ENCODE measurements around the gene RNF151.

Gene RNF151

GRCh38 chr16:1990351-1991134 lies 23.9 kb downstream of the RNF151 start:
- FAIRE-seq: no peak
- no peak for DNase-seq (ENCODE audit: insufficient read length, low spot score)

DNA sequence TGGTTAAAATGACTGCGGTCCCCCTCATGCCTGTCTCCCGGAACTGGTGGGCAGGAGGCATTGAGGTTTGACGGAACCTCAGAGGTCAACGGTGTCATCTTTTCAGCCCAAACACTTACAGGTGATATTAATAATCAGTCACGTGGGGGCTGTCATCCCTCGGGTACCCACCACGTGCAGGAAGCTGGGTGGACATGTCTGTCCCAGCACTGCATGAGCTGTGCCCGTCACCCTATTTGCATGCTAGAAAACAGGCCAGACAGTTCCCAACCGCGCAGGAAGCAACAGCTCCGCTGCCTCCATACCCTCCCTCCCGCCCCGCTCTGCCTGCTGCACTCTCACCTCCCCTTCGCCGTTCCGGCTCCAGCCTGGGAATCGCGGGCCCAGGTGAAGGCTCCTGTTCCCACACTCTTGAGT lies 24.5 kb downstream of the RNF151 start:
- DNase-seq (ENCODE audit: insufficient read length, low spot score): no peak
- FAIRE-seq: no peak

GRCh38 chr16:1991588-1991947 lies 24.9 kb downstream of the RNF151 start:
- FAIRE-seq: no peak
- DNase-seq (ENCODE audit: insufficient read length, low spot score): no peak

DNA sequence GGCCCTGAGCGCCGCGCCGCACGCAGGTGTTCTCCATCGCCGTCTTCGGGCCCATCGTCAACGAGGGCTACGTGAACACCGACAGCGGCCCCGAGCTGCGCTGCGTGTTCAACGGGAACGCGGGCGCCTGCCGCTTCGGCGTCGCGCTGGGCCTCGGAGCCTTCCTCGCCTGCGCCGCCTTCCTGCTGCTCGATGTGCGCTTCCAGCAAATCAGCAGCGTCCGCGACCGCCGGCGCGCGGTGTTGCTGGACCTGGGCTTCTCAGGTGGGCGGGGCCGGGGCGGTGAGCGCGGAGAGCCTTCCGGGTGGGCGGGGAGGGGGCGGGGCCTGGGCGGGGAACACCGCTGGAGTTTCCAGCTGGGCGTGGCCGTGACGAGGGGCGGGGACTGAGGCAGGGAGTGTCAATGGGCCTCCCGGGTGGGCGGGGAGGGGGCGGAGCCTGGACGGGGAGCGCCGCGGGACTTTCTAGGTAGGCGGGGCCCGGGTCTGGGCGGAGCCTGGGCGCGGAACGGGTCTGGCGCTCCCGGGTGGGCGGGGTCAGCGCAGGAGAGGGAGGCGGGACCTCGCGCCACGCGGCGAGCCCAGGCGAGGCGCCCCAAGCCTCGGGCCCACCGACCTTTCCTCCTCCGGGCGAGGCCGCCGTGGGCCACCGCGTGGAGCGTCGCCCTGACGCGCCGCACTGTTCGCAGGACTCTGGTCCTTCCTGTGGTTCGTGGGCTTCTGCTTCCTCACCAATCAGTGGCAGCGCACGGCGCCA lies 25.5 kb downstream of the RNF151 start:
- no peak for DNase-seq (ENCODE audit: insufficient read length, low spot score)
- FAIRE-seq: no peak

GRCh38 chr16:1992704-1993317 lies 26.2 kb downstream of the RNF151 start:
- FAIRE-seq: no peak

DNA sequence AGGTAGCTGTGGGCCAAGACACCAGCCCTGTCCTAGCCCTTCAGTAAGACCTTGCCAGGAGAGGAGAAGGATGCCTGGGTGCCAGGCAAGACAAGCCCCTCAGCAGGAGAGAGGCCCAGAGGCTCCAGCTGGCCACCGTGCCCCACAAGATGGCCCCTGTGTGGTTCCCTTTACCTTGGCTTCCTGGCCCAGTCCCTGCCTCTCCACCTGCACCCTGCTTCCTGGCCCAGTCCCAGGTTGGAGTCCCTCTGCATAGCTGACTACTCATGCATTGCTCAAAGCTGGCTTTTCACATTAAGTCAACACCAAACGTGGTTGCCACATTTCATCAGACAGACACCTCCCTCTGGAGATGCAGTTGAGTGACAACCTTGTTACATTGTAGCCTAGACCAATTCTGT lies 27.1 kb downstream of the RNF151 start:
- no peak for FAIRE-seq
- DNase-seq (ENCODE audit: insufficient read length, low spot score): no peak

More at GRCh38 chr16:1992704-1993317, 26.2 kb downstream of the RNF151 start:
- no peak for DNase-seq (ENCODE audit: insufficient read length, low spot score)

DNA sequence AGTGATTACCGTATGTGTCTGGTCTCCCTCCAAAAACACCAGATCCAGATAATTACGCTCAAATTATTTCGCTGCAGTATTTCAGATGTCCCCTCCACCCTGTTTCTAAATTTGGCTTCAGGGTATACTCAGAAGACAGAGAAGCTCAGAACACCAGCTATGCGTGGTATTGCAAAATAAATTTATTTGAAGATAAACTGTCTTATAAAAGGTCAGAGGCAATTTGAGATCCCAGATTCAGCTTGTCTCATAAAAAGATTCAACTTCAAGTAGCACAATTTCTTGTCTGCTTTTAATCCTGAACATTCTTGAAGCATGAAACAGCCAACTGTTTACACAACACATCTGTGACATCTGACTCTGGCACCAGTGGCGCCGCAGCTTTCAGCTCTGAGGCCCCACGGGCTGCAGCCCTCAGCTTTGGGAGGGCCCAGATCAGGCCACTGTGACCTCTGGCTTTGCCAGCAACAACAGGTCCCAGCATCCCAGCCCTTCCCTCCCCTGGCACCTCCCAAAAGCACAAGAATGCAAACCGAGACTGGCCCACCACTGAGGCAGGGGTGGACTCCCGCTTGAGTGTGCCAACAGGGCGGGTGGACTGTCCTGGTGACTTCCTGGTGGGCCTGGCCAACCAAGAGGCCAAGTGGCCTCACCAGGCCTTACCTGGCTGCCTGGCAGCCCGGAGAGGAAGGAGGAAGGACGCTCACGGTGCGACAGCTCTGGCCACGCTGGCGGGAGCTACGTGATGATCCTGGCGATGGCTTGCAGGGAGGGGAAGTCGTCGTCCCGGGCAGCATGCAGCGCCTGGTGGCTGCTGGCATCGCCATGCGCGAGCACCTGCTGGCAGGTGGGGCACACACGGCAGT lies 31.1 kb downstream of the RNF151 start:
- FAIRE-seq (no peak), DNase-seq (ENCODE audit: insufficient read length, low spot score) (no peak)

- no peak for DNase-seq (ENCODE audit: insufficient read length, low spot score)
- no peak for FAIRE-seq
These were observed 31.7 kb downstream of the RNF151 start for GRCh38 chr16:1998360-1998835.

GRCh38 chr16:1998852-1999801 lies 32.5 kb downstream of the RNF151 start:
- DNase-seq (ENCODE audit: insufficient read length, low spot score) (no peak), FAIRE-seq (no peak)

GRCh38 chr16:1999866-2000514 lies 33.3 kb downstream of the RNF151 start:
- DNase-seq (ENCODE audit: insufficient read length, low spot score): no peak
- FAIRE-seq: no peak

DNA sequence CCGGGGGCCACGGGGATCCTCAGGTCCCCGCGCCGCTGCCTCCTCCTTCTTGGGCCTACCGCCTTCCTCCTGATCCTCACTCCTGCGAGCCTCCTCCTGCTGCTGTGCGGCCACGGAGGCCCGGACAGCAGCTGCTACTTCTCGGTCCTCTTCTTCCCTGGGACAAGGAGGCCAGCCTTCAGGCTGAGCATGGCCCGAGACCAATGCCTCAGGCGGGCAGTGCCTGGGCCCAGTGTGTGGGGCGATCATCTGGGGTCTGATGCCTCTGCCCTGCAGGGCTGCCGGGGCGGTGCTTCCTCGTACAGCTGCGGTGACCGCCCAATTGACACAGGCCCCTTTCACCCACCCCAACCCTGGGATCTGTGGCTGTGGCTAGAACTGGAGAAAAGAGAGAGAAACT lies 34.4 kb downstream of the RNF151 start:
- DNase-seq (ENCODE audit: insufficient read length, low spot score): no peak
- no peak for FAIRE-seq

DNA sequence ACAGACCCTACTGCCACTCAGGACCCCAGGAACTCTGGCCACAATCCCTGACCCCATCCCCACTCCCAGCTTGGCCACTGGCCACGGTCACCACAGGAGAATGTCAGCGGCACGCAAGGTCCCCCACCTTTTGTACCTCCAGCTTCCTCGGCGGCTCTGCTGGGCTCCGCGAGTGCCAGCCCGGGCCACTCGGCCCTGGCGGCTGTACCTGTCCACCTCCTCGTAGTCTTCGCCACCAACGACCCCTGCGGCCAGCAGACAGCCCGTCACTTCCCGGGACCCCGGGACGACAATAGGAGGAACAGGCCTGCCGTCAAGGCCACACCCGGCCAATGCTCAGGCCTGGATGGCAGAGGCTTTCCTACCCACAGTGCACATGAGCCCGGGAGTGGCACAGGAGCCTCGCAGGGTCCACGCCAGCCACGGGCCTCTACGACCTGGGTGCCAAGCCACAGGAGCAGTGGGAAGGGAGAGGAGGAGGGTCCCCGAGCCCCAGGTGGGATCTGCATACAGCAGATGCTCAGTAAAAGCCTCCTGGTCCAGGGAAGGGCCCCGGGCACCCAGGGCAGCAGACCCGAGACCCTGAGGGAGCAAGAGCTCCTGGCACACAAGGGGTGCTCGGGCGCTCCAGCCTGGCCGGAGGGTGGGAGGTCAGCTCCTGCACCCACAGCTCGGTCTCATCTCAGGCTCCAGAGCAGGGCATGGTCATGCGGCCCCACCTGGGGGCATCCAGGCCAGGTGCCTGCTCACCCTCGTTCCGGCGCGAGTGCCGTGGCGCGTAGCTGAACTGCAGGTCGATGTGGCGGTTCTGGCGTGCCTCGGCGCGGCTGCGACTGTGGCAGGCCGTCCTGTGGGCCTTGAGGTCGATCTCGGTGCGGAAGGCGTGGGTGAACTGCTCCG lies 35.0 kb downstream of the RNF151 start:
- no peak for FAIRE-seq

DNA sequence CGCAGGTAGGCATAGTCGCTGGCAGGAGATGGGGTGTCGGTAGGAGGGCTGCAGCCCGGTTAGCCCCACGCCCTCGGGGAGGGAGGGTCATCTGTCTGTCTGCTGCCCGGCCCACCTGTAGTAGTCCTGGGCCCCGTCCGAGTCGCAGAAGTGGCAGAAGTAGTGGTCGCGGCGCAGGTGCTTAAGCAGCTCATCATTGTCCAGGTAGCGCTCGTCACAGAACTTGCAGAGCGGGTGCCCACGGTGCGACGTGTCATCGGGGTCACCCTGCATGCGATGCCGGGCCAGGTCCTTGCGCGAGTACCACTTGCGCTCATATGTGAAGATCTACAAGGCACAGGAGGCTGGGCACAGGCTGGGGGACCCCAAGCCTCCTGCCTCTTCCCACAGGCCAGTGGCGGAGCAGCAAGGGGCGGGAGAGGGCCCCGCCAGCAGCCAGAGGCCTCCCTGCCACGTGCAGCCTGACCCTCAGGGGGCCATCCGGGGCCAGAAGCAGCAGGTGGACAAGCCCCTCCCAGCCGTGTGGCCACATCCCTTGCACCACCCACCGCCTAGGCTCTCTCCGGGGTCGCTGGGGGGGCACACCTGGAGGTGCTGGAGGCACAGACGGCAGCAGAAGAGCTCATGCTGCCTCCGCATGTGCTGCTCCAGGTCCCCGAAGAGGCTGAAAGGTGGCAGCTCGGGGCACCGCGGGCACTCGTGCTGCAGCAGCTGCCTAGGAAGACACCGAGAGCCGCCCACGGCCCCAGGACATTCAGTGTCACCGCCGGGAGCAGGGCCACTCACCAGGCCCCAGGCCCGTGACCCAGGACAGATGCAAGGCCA lies 36.0 kb downstream of the RNF151 start:
- DNase-seq (ENCODE audit: insufficient read length, low spot score): no peak
- FAIRE-seq: no peak

More for the DNA sequence above, 35.0 kb downstream of the RNF151 start:
- DNase-seq (ENCODE audit: insufficient read length, low spot score): no peak

DNA sequence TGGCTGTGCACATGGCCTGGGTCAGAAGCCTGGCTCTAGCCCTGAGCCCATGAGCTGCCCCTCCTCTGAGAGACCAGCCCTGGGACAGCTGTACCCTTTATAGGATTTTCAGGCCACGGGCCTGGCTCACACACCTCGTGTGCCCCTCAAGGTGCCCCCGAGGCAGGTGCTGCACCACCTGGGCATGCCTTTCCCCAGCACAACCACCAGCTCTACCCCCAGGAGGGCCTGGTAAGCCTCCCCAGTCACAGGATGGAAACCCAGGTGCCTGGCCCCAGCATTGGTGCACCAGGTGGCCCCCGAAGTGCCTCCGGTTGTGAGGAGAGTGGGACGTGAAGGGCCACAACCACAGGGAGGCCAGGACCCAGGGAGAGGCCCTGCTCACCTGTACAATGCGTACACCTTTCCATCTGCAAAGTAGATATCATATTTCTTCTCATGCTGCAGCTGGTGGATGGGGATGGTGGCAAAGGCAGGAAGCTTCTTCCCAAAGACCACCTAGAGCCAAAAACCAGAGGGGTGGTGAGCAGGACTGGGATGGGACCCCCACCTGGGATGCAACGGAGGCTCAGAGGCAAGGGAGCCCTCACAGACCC lies 36.7 kb downstream of the RNF151 start:
- FAIRE-seq: no peak
- DNase-seq (ENCODE audit: insufficient read length, low spot score): no peak

DNA sequence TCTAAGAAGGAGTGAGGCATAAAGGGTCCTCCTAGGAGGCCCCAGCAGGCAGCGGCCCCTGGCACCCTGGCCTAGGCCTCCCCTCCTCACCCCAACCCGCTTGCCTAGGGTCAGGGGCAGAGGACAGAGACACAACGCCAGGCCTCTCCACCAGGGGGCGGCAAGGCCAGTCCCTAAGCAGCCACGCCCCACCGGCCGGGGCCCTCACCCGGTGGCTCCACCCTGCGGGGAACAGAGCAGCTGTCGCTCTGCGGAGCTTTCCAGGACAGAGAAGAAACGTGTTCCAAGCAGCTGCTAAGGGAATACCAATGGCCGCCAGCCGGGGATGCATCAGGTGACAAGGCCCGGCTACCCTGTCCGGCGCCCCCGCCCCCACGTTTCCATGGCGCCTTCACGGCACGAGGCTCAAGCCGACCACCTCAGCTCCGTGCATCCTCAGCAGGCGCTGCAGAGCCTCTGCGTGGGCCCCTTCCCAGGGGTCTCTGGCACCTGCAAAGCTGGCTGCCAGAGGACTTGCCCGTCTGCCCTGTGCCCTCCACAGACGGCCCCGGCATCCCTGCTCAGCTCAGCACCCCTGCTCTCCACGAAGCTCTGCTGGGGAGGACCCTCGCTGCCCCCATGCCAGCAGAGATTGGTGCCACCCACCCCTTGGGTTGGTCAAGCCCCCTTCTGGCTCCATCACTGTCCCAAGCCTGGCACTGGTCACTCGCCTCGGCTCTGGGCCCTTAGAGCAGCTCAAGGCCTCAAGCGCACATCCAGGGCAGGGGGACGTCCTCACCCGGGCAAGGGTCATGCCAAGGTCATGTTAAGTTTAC lies 37.4 kb downstream of the RNF151 start:
- FAIRE-seq (peak; percentile 52), DNase-seq (ENCODE audit: insufficient read length, low spot score) (peak; percentile 77)

Measured in HTR-8/SVneo (cell line).